Left renal pelvis (tissue), 4 donors: Measurements from ENCODE around the gene SHISA9. TPM values are rescaled to one million over a fixed set of nuclear protein-coding genes. Genes with fewer than 3 reads are reported as not detected.

ENCODE experiments used
- DNase-seq, 4 donors: peaks; one replicate each; pipeline ENCODE4 v3.0.0-alpha.2; 2013; ENCODE audit warnings: low read depth in 4 of 4, low spot score in 3 of 4
- polyA plus RNA-seq, 4 donors: library from polyadenylated mRNA; unstranded; fragments of 120-200 nt; gene quantifications; one replicate each; pipeline ENCODE4 v1.2.1, GENCODE V29; 2013; ENCODE audit not compliant: insufficient read length in 4 of 4

SHISA9 gene
- polyA plus RNA-seq, 4 donors = 1.1 to 5.7 (median 3.2) TPM

- DNase-seq = no peak
Measured at GRCh38 chr16:12942861-12943260, 41.5 kb downstream of the SHISA9 start.

GRCh38 chr16:12944300-12944699, 42.9 kb downstream of the SHISA9 start:
- no peak for DNase-seq

- DNase-seq = no peak
Measured at GRCh38 chr16:12951392-12951791, 50.0 kb downstream of the SHISA9 start.

GRCh38 chr16:12951976-12952375, 50.6 kb downstream of the SHISA9 start:
- no peak for DNase-seq

- no peak for DNase-seq
Measured at GRCh38 chr16:12958366-12958765, 57.0 kb downstream of the SHISA9 start.

- no peak for DNase-seq
Measured at GRCh38 chr16:12959072-12959471, 57.7 kb downstream of the SHISA9 start.

- no peak for DNase-seq
Measured at GRCh38 chr16:12961626-12962025, 60.2 kb downstream of the SHISA9 start.

- DNase-seq = no peak
Measured at GRCh38 chr16:12964461-12964860, 63.1 kb downstream of the SHISA9 start.

- DNase-seq = no peak
Measured at GRCh38 chr16:12965274-12965804, 63.9 kb downstream of the SHISA9 start.

GRCh38 chr16:12971241-12971640, 69.8 kb downstream of the SHISA9 start:
- DNase-seq = no peak

- no peak for DNase-seq
Measured at GRCh38 chr16:12972246-12972645, 70.8 kb downstream of the SHISA9 start.

- no peak for DNase-seq
Measured at GRCh38 chr16:12975766-12976165, 74.4 kb downstream of the SHISA9 start.

GRCh38 chr16:12976496-12976895, 75.1 kb downstream of the SHISA9 start:
- no peak for DNase-seq

GRCh38 chr16:12976936-12977335, 75.5 kb downstream of the SHISA9 start:
- no peak for DNase-seq

GRCh38 chr16:12985516-12985915, 84.1 kb downstream of the SHISA9 start:
- no peak for DNase-seq

GRCh38 chr16:12988071-12988470, 86.7 kb downstream of the SHISA9 start:
- no peak for DNase-seq

- DNase-seq = no peak
Measured at GRCh38 chr16:12992066-12992465, 90.7 kb downstream of the SHISA9 start.

GRCh38 chr16:12994402-12994801, 93.0 kb downstream of the SHISA9 start:
- DNase-seq = no peak

- no peak for DNase-seq
Measured at GRCh38 chr16:12995721-12996372, 94.4 kb downstream of the SHISA9 start.

- DNase-seq = peak in 1 of 4 donors; percentile 41
Measured at GRCh38 chr16:12998361-12999085, 97.1 kb downstream of the SHISA9 start.

- no peak for DNase-seq
Measured at GRCh38 chr16:12999368-12999767, 98.0 kb downstream of the SHISA9 start.

- DNase-seq = no peak
Measured at GRCh38 chr16:13005721-13006247, 104.4 kb downstream of the SHISA9 start.
